CD4-positive, alpha-beta T cell (primary cell): ENCODE measurements around the gene HCCS. TPM values are rescaled to one million over a fixed set of nuclear protein-coding genes. Genes with fewer than 3 reads are reported as not detected.

Experiments used
- ATAC-seq: fragments of 200-7000 bp; cut with Tn5 transposase; one replicate; pipeline ENCODE4 v1.10.0; 2022; ENCODE audit warnings: mild to moderate bottlenecking; ENCODE audit not compliant: poor library complexity
- CTCF ChIA-PET: fragments of 350-600 bp; sonication (Branson Sonifier 250); formaldehyde crosslinking; loops from one replicate; lab custom pipeline; 2021; ENCODE audit warnings: antibody characterized with exemption, inconsistent platforms; lab: Charles Lee
- POLR2A ChIA-PET: fragments of 350-600 bp; sonication (Branson Sonifier 250); formaldehyde crosslinking; loops from one replicate; lab custom pipeline; 2021; ENCODE audit warnings: antibody characterized with exemption, inconsistent platforms; lab: Charles Lee
- DNase-seq, 14 experiments: peaks; one replicate each; pipeline ENCODE4 v3.0.0-alpha.2; 2013 to 2020; ENCODE audit warnings: mixed read lengths in 2 of 14
- H3K27ac ChIP-seq, 2 donors: one replicate each; pipeline versions ENCODE4 v1.5.1 to v1.7.0; 2013; ENCODE audit warnings: low read length in 2 of 2, low read depth in 1 of 2, mild to moderate bottlenecking in 1 of 2
- H3K27me3 ChIP-seq, 2 experiments: 1 replicate in 1 of 2; 2 replicates in 1 of 2; pipeline versions ENCODE4 v1.6.1 to v1.7.0; 2013; ENCODE audit warnings: low read length in 2 of 2, control low read depth in 1 of 2, mild to moderate bottlenecking in 1 of 2, moderate library complexity in 1 of 2; ENCODE audit not compliant: insufficient read depth in 2 of 2, control insufficient read depth in 1 of 2
- H3K36me3 ChIP-seq: one replicate; pipeline ENCODE4 v1.6.1; 2013; ENCODE audit warnings: low read length, control low read depth; ENCODE audit not compliant: insufficient read depth
- H3K4me1 ChIP-seq: one replicate; pipeline ENCODE4 v1.6.1; 2013; ENCODE audit warnings: low read length, control low read depth; ENCODE audit not compliant: insufficient read depth
- H3K4me3 ChIP-seq: one replicate; pipeline ENCODE4 v1.5.1; 2013; ENCODE audit warnings: mild to moderate bottlenecking, low read length, moderate library complexity
- H3K9me3 ChIP-seq, 2 experiments: 1 replicate in 1 of 2; 2 replicates in 1 of 2; pipeline versions ENCODE4 v1.6.1 to v1.7.0; 2013; ENCODE audit warnings: low read length in 2 of 2, mild to moderate bottlenecking in 2 of 2, control low read depth in 1 of 2, moderate library complexity in 1 of 2; ENCODE audit not compliant: control insufficient read depth in 1 of 2, insufficient read depth in 1 of 2
- H3K27ac Mint-ChIP-seq: one replicate; pipeline ENCODE4 v1.8.0; 2020; ENCODE audit warnings: mixed read lengths
- H3K27me3 Mint-ChIP-seq: one replicate; pipeline ENCODE4 v1.8.0; 2021; ENCODE audit warnings: mixed read lengths
- H3K36me3 Mint-ChIP-seq: one replicate; pipeline ENCODE4 v1.8.0; 2021; ENCODE audit warnings: low read depth, mixed read lengths
- H3K4me1 Mint-ChIP-seq: one replicate; pipeline ENCODE4 v1.8.0; 2021; ENCODE audit warnings: low read depth, mixed read lengths
- H3K4me3 Mint-ChIP-seq: one replicate; pipeline ENCODE4 v1.8.0; 2020; ENCODE audit warnings: mild to moderate bottlenecking, mixed read lengths
- H3K9me3 Mint-ChIP-seq: one replicate; pipeline ENCODE4 v1.8.0; 2020; ENCODE audit warnings: mixed read lengths
- intact Hi-C, 2 experiments: fragments of 100-400 bp; cut with DNase I in 1 of 2; cut with micrococcal nuclease in 1 of 2; formaldehyde crosslinking; loops; one replicate each; pipeline versions ENCODE4 v1.15.1 to v1.9.0; 2023 to 2025; cut with DNase I, micrococcal nuclease
- total RNA-seq, 174 experiments: library from RNA in 2 of 174; stranded (reverse) in 2 of 174; gene quantifications; one replicate each; pipeline ENCODE4 v1.2.3 and lab custom pipeline; 2021 to 2026
- TF ChIP-seq, protein P1 (sequence below): fragments of 200-600 bp; IDR thresholded peaks from one replicate; pipeline ENCODE4 v1.8.0; 2022; ENCODE audit warnings: antibody characterized with exemption, mild to moderate bottlenecking

HCCS gene
- total RNA-seq, 2 experiments from 2014 or later = 7.3 to 7.7 TPM

- CTCF ChIA-PET = no interaction called here
- Histone ChIP-seq H3K4me1 (no peaks in the 10 kb centered on the region), H3K27me3 (no peaks in the 10 kb centered on the region), H3K36me3 (no peaks in the 10 kb centered on the region), H3K27ac (no peak overlapping the region), H3K9me3 (no peaks in the 10 kb centered on the region), H3K4me3 (no peak overlapping the region)
- H3K4me1 Mint-ChIP-seq = no peaks in the 10 kb centered on the region
- TF ChIP-seq, protein P1, sequence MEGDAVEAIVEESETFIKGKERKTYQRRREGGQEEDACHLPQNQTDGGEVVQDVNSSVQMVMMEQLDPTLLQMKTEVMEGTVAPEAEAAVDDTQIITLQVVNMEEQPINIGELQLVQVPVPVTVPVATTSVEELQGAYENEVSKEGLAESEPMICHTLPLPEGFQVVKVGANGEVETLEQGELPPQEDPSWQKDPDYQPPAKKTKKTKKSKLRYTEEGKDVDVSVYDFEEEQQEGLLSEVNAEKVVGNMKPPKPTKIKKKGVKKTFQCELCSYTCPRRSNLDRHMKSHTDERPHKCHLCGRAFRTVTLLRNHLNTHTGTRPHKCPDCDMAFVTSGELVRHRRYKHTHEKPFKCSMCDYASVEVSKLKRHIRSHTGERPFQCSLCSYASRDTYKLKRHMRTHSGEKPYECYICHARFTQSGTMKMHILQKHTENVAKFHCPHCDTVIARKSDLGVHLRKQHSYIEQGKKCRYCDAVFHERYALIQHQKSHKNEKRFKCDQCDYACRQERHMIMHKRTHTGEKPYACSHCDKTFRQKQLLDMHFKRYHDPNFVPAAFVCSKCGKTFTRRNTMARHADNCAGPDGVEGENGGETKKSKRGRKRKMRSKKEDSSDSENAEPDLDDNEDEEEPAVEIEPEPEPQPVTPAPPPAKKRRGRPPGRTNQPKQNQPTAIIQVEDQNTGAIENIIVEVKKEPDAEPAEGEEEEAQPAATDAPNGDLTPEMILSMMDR = no peak
- H3K36me3 Mint-ChIP-seq = no peaks in the 10 kb centered on the region
- H3K27ac Mint-ChIP-seq = no peak overlapping the region
- intact Hi-C loops = no loop called here
- POLR2A ChIA-PET = no interaction called here
- no peak for ATAC-seq
- no peaks in the 10 kb centered on the region for H3K9me3 Mint-ChIP-seq
- no peak for DNase-seq
- H3K27me3 Mint-ChIP-seq = no peaks in the 10 kb centered on the region
- H3K4me3 Mint-ChIP-seq = no peak overlapping the region
Observed at GRCh38 chrX:11097933-11098332, 13.2 kb upstream of the HCCS start.

- no peaks in the 10 kb centered on the region for H3K9me3 Mint-ChIP-seq
- TF ChIP-seq, protein P1 = no peak
- ChIA-PET CTCF (interaction anchor here (0.7 kb wide), 1 partner anchor 23 kb away, joined by 4 read pairs; no protein-coding TSS in a partner anchor), POLR2A (no interaction called here)
- Histone ChIP-seq H3K27me3 (no peaks in the 10 kb centered on the region), H3K27ac (no peak overlapping the region), H3K36me3 (no peaks in the 10 kb centered on the region), H3K4me3 (no peak overlapping the region), H3K4me1 (no peaks in the 10 kb centered on the region), H3K9me3 (no peaks in the 10 kb centered on the region)
- DNase-seq (no peak), ATAC-seq (no peak)
- no peaks in the 10 kb centered on the region for H3K27me3 Mint-ChIP-seq
- no peak overlapping the region for H3K27ac Mint-ChIP-seq
- intact Hi-C loops = no loop called here
- no peaks in the 10 kb centered on the region for H3K4me1 Mint-ChIP-seq
- no peaks in the 10 kb centered on the region for H3K36me3 Mint-ChIP-seq
- no peak overlapping the region for H3K4me3 Mint-ChIP-seq
Observed at GRCh38 chrX:11099465-11099864, 11.7 kb upstream of the HCCS start.

- Histone ChIP-seq H3K27ac (no peak overlapping the region), H3K9me3 (no peaks in the 10 kb centered on the region), H3K36me3 (no peaks in the 10 kb centered on the region), H3K27me3 (no peaks in the 10 kb centered on the region), H3K4me1 (no peaks in the 10 kb centered on the region), H3K4me3 (no peak overlapping the region)
- Mint-ChIP-seq H3K9me3 (no peaks in the 10 kb centered on the region), H3K27me3 (no peaks in the 10 kb centered on the region), H3K4me1 (no peaks in the 10 kb centered on the region), H3K36me3 (no peaks in the 10 kb centered on the region), H3K27ac (no peak overlapping the region), H3K4me3 (no peak overlapping the region)
- POLR2A ChIA-PET = no interaction called here
- ATAC-seq = no peak
- intact Hi-C loops = no loop called here
- CTCF ChIA-PET = no interaction called here
- TF ChIP-seq, protein P1 = no peak
- no peak for DNase-seq
Observed at GRCh38 chrX:11100281-11101035, 10.7 kb upstream of the HCCS start.
